GM08714 (cell line): ENCODE results near the gene NUP93.
"Not testable (repeated sequence)": the region's sequence is repeated elsewhere in the genome, so short reads cannot be mapped to it uniquely, and the experiment has no call there.

Experiments used
- H3K4me3 ChIP-seq: fragments of 200-500 bp; sonication (Bioruptor generic); 2 replicates; pipeline ENCODE4 v1.5.1; 2014; ENCODE audit warnings: mild to moderate bottlenecking, low read length, inconsistent platforms
- ZNF274 ChIP-seq: IDR thresholded peaks from 2 replicates; pipeline ENCODE4 v1.6.1; 2012; ENCODE audit warnings: mild to moderate bottlenecking, low read depth, low read length

Gene NUP93

GRCh38 chr16:56859636-56860035 is 129.7 kb downstream of the NUP93 start:
- TF ChIP-seq ZNF274, result no peak
- no peak overlapping the region for H3K4me3 ChIP-seq

DNA sequence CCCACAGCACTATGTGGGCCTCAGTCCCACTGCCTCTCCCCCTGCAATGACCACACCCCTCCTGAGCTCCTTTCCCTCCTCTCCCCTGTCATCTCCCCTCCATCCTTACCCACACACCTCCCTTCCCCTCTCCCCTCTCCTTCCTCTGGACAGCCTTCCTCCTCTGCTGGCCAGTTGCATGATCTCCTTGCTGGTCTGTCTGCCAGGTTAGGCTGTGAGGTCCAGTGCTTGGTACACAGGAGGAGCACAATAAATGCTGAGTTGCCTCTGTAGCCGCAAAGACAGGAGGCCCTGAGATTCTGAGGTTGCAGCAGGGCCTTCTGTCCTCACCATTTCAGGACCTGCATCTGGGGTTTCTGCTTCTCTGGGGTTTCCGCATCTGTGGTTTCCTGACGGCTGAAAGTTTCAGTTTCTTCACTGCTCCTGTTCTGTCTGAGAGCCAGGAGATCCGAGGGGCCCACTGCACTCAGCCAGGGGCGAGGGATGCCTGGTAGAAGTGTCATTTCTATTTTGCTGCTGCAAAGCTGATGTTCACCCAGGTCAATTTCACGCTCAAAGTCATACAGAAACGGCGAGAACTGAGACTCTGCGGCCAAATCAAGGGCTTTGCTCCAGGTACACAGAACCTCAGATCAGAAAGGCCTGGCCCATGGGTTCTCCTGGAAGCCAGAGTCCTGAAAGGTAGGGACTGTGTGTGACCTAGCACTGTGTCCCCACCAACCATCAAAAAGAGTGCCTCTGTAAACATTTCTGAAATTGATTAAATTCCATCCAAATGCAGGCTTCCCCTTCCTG is 130.5 kb downstream of the NUP93 start:
- TF ChIP-seq ZNF274, result no peak
- no peak overlapping the region for H3K4me3 ChIP-seq

GRCh38 chr16:56861092-56861610 is 131.2 kb downstream of the NUP93 start:
- H3K4me3 ChIP-seq, result no peak overlapping the region
- TF ChIP-seq ZNF274, result no peak

- no peak overlapping the region for H3K4me3 ChIP-seq
- no peak for TF ChIP-seq ZNF274
These were observed 131.8 kb downstream of the NUP93 start for GRCh38 chr16:56861756-56862155.

- no peak for TF ChIP-seq ZNF274
- H3K4me3 ChIP-seq, result no peak overlapping the region
These were observed 132.8 kb downstream of the NUP93 start for GRCh38 chr16:56862776-56863175.

DNA sequence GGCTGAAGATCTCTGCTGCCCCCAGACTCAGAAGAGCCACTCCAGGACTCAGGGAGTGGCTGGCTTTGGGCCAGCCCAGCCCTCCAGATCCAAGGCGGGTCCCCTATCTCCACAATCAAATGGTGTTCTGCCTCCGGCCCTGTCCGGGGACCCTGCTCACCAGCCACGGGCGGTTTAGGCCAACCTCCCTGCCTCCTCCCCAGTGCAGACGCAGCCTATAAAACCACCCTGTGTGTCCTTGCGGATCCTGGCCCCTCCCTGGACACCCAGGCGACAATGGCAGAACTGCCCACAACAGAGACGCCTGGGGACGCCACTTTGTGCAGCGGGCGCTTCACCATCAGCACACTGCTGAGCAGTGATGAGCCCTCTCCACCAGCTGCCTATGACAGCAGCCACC is 135.0 kb downstream of the NUP93 start, which contains the start of gene SLC12A3:
Gene SLC12A3 (plus strand): TSS at position 248 of the 400 bp plus-strand sequence. CDS start 29 bp downstream, at position 277.
- no peak for TF ChIP-seq ZNF274
- H3K4me3 ChIP-seq, result no peak within 1 kb of the TSS

DNA sequence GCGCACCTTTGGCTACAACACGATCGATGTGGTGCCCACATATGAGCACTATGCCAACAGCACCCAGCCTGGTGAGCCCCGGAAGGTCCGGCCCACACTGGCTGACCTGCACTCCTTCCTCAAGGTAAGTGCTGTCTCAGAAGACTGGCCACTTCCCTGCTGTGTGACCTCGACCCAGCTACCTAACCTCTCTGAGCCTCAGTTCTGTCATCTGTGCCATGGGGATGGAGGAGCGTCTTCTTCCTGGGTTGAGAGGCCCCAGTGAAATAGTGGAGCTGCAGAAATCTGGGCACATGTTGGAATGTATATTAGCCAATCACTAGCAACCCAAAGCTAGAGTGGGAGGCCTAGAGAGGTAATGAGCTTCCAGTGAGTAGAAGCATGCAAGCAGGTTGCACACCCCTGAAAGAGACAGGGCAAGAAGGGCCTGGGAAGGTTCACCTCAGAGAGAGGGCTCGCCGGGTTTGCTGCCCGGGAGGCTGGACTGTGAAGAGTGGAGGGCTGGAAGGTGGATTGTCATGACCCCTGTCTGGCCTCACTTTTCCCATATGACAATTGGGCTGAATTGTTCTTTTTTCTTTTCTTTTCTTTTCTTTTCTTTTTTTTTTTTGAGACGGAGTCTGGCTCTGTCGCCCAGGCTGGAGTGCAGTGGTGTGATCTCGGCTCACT is 135.6 kb downstream of the NUP93 start:
- no peak for TF ChIP-seq ZNF274
- no peak overlapping the region for H3K4me3 ChIP-seq

DNA sequence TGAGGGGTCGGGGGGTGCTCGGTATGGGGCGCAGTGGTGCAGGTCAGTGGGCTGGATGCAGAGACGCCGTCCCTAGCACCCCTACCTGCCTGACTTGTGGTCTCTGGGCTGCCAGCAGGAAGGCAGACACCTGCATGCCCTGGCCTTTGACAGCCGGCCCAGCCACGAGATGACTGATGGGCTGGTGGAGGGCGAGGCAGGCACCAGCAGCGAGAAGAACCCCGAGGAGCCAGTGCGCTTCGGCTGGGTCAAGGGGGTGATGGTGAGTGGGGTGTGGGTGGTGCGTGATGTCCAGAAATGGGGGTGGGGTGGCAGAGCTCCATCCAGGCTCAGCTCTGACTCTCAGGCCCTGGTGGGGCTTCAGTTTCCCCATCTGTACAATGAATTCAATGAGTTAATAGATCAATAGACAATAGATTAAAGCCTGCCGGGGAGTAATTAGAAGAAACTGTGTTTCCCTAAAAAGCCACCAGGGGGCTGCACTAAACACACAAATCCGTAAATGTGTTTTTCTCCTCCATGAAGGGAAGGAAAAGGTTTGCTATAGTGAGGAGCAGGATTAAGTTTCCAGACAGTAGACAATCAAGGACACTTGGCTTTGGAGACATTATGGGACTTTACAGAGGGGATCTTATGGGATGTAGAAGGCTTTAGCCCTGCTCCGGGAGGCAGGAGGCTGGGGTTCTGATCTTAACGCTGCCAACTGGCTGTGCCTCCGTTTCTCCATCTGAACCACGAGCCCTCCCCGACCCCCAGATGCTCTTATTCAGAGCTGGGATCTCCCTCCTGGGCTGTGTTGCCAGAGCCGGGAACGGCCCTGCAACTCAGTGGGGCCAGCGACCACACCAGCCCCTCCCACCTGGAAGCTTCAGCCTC is 137.3 kb downstream of the NUP93 start:
- no peak for TF ChIP-seq ZNF274
- H3K4me3 ChIP-seq, result no peak overlapping the region

DNA sequence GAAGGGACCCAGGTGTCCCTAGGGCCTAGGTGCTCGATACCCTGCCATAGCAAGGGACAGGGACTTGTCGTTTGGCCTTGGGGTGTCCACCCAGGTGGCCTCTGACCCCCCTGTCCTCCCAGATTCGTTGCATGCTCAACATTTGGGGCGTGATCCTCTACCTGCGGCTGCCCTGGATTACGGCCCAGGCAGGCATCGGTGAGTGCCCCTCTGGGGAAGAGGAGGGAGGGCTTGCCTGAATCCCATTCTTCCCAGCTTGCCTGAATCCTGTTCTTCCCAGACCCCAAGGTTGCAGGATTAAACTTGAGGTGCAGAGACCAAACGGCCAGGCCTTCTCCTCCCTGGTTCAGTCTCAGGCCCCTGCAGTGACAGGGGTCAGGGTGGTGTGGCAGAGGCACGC is 138.2 kb downstream of the NUP93 start:
- no peak for TF ChIP-seq ZNF274
- no peak overlapping the region for H3K4me3 ChIP-seq

GRCh38 chr16:56868766-56869165 is 138.8 kb downstream of the NUP93 start:
- not testable (repeated sequence) for H3K4me3 ChIP-seq

- TF ChIP-seq ZNF274, result no peak
- no peak overlapping the region for H3K4me3 ChIP-seq
These were observed 139.8 kb downstream of the NUP93 start for GRCh38 chr16:56869513-56870275.

DNA sequence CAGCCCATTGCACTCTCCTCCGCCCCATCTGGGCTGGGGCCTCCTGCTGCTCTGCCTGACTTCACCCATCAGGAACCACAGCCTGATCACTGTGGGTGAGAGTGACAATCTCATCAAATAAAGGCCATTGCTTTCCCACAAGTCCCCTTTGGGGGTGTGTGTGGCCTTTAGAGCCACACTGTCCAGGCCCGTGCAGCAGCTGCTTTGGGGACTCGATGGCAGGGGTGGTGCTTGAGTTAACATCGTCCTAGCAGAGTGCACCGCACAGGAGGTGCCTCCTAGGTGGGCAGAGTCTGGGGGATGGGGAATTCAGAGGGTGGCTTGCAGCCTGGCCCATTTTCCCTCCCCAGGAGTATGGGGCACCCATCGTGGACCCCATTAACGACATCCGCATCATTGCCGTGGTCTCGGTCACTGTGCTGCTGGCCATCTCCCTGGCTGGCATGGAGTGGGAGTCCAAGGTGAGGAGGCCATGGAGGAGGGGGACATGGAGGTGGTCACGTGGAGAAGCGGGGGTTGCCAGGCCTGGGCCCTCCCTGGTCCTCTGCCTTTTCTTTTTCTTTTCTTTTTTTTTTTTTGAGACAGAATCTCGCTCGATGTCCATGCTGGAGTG is 140.5 kb downstream of the NUP93 start:
- TF ChIP-seq ZNF274, result no peak
- no peak overlapping the region for H3K4me3 ChIP-seq

DNA sequence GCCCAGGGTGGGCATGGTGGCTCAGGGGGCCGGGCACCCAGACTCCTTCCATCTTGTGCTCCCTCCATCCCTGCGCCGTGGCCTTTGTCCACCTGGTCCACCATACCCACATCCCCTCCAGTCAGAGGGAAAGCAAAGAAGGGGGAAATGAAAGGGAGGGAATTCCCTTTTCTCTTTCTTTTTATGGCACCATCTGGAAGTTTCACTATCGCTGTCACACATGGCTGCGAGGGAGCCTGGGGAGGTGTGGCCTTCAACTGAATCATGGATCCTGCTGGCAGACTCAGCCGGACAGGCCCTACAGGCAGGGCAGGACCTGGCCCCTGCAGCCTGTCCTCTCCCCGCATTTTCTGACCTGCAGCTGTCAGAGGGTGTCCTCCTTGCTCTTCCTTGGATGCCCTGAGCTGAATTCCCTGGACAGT is 141.3 kb downstream of the NUP93 start:
- TF ChIP-seq ZNF274, result no peak

More for the DNA sequence above, 141.3 kb downstream of the NUP93 start:
- H3K4me3 ChIP-seq, result no peak overlapping the region
